ENCODE data around the gene FGF14.
A peak's percentile ranks its signal among the peaks of the same experiment; 100 is the strongest.

Gene FGF14

GRCh38 chr13:102401766-102402165, at the start of gene FGF14:
TSS of gene FGF14 (minus strand) at chr13:102402048.
- DNase-seq: no peak

DNA sequence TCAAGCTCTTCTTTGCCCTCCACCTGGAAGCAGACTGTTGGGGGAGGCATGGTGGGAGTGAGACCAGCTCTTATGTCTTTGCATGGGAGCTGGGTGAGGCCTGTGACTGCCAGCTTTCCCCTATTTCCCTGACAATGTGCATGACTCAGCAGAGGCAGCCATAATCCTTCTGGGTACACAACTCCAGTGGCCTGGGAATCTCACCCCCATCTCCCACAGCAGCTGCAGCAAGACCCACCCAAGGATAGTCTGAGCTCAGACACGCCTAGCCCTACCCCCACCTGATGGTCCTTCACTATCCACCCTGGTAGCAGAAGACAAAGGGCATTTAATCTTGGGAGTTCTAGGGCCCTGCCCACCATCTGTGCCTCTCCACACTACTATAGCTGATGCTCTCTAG, 41.4 kb upstream of the FGF14 start:
- no peak for DNase-seq

- no peak for DNase-seq
Measured at GRCh38 chr13:102441085-102441484, 39.2 kb upstream of the FGF14 start.

DNA sequence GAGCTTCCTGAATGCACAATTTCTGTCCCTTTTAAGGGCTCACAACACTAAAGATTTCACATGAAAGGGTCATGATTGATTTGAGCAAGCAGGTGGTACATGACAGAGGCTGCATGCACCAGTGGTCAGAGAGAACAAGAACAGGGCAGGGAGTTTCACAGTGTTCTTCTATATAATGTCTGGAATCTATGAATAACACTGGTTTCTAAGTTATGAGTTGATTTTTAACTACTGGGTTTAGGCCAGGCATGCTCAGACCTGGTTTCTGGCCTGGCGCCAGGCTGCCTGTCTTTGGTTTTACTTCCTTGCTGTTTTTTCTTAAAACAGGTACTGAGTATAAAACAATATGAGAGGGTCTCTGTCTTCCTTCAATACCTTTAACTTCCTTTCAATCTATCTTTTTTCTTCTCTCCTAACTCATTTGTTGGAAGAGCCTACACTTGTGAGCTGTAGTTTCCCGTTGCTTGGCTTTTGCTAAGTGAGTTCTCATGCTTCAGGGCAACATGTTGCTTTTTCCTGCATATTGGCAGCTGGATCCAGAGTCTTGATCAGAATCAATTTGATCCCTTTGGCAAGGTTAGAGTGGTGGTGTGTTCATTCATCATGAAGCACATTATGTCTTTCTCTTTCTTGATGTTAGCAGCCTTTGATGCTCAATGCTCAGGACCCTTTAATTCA, 38.5 kb upstream of the FGF14 start:
- no peak for DNase-seq

- DNase-seq: no peak
Measured at GRCh38 chr13:102422690-102423089, 20.8 kb upstream of the FGF14 start.

DNA sequence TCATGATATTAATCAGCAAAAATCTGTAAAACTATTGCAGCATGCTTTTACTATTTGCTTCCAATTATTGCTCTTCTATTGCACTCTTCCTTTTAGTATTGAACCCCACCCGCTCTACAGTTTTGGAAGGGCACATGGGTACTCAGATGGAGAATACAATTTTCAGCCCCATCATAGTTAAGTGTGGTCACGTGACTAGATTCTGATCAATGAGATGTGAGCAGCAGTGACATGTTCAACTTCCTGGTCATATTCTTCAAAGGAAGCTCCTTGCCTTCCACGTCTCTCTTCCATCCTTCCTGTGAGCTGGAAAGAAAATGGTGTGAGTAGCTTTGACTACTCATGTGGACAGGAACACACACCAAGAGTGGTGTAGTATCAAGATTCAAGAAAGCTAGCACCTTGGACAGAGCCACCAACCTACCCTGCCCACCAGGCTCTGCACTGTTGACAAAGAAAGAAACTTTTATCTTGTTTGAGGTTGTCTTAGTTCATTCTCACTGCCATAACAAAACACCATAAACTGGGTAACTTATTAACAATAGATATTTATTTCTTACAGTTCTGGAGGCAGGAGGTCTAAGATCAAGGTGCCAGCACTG, 3.8 kb upstream of the FGF14 start:
- no peak for DNase-seq

- no peak for DNase-seq
Measured at GRCh38 chr13:102402290-102402689, 442 bp upstream of the FGF14 start.

DNA sequence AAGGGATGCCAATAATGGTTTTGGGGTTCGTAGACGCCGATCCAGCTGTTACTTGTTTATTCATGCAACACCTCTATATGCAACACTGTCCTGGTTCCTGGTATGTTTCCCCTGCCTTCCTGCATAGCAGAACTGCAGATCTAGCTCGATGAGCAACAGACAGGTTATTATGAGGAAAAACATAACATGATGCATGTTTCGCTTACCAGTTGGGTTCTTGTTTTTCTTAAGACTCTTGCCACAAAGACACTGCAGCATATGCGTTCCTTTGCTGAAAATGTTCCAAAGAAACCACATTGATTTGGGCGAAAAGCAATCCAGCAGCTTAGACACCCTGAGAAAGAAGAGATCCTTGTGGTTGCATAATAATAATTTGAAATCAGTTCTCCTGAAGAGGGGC, 583 bp downstream of the FGF14 start:
- no peak for DNase-seq

GRCh38 chr13:102400675-102401145, 1.1 kb downstream of the FGF14 start:
- DNase-seq: no peak

DNA sequence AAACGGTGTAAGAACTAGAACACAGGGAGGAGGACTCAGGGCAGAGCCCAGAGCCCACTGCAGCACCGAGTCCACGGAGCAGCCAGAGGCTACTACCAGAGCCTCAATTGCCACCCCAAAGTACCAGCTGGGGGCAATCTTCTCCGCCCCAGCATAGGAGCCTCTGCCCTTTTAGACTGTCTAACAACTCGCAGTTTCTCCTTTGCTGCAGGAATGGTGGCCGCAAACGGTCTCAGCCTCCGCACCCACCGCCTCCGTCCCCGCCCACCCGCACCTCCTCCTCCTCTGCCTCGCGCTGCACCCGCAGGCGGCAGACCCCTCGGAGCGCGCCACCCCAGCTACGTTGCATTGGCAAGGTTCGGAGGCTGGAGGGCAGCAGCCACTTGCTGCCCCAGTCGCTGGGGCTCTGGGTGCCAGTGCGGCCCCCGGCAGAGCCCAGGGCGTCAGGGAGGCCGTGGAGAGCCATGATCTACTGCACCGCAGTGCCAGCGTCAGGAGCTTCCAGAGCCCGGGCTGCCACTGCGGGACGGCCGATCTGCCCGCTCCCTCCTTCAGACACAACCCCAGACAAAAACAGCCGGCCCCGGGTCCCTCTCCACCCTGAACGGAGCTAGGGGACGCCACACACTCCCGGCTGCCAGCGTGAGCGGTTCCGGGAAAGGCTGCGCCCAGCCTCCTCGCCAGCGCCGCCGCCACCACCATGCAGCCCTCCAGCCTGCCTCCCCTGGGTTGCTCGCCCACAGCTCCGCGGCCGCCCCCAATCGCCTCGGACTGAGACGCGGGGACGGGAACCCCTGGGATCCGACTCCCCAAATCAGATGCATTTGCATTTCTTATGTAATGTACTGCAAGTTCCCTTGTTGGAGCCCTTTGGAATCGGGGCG, 1.8 kb downstream of the FGF14 start:
- no peak for DNase-seq

- DNase-seq: no peak
Measured at GRCh38 chr13:102395939-102396338, 5.9 kb downstream of the FGF14 start.

DNA sequence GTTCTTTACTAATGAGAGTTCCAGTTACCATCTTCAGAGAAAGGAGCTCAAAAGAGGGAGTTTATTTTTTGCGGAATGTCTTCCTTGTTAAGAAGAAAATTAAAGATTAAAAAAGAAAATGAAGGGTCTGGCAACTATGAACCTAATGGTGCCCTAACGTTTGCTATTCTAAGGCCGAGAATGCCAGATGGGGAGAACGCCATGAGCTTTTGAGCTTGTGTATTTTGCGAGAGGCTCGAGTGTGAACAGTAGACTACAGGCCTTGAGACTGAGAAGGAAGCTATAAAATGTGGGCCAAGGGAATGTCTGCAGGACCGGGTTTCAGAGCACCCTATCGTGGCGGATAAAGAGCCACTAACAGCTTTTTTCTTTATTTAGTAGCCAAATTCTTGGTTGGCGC, 6.7 kb downstream of the FGF14 start:
- DNase-seq: no peak

- peak; percentile 88 for DNase-seq
Measured at GRCh38 chr13:102394158-102395053, 7.4 kb downstream of the FGF14 start.

DNA sequence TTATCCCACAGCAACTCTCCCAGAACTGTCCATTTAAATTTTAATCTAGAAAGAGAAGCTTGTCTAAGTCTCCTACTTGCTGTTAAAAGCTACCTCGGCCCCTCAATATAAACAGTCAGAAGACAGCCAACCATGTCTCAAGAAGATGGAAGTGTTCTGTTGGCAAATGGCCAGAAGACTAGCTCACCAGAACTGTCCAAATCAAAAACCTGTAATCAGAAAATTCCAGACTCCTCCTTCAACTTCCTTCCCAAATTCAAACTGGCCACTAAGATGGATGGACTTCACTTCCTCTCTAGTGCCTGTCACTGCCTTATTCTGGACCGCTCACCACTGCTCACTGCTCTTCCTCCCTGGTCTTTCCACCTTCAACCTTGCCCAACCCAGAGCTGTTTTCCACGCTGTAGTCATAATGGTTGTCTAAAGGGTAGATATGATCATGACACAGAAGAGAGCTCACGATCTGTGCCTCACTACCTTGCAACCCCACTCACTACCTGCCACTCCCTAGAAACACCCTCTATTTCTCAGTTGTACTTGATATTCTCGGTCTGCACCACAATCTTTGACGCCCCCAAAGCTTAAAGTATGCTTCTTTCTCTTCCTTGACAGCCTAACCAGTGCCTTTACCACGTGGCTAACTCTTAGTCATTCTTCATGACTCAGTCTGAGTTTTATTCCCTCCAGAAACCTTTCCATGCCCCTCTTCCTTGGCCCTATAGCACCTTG, 9.2 kb downstream of the FGF14 start:
- peak; percentile 4 for DNase-seq

DNA sequence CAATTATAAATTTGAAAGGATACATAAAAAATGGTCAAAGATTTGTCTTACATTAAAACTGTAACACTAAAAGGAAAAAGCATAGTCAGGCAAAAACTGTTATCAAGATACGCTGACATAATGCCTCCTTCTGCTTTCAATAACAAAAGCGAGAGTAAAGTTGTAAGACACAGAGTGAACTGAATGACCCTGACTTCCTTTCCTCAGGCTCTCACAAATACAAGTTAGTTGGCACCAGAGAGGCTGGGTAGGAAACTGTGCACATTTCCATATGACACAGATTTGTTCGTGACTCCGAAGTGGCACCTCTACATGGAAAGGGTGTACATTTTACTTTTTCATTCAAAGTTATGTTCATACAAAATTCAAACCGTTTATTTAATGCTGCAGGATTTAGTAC, 15.4 kb downstream of the FGF14 start:
- no peak for DNase-seq

DNA sequence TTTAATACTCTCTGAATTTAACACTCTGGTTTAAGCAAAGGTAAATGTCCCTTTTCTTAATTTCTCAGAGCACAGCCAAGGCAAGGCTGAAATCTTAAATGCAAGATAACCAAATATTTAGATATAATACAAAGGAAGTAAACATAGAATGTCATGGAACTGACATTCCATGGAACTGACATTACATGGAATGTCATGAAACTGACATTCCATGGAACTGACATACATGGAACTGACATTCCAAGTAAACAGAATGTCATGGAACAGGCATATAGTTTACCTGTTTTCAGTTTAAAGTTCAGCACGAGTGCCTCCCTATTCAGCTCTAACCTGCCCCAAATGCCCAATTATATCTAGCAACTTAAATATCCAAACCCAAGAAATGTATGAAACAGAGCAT, 21.8 kb downstream of the FGF14 start:
- no peak for DNase-seq

GRCh38 chr13:102376318-102376717, 25.5 kb downstream of the FGF14 start:
- no peak for DNase-seq

- DNase-seq: no peak
Measured at GRCh38 chr13:102374726-102375125, 27.1 kb downstream of the FGF14 start.

DNA sequence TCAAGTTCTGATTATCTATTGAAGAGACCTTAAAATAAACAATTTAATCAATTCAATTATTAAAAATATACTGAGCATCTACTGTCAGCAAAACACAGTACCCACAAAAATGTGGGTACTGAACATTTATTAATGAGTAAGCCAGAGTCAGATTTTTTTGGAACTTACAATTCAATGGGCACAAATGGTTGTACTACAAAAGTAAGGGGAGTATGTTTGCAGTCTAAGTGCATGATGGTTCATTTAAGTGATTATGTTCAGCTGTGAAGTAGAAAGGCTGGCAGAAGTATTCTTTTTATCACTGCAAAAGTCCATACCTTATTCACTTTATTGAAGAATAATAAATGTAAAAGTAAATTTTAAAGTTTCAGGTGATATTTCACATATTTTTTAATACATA, 27.6 kb downstream of the FGF14 start:
- no peak for DNase-seq

- DNase-seq: no peak
Measured at GRCh38 chr13:102373221-102373620, 28.6 kb downstream of the FGF14 start.

GRCh38 chr13:102369302-102369701, 32.5 kb downstream of the FGF14 start:
- DNase-seq: no peak

- no peak for DNase-seq
Measured at GRCh38 chr13:102367836-102368235, 34.0 kb downstream of the FGF14 start.

Data from inflammatory macrophage treated with lipopolysaccharide for 4 hours (primary cell).